Measurements from ENCODE around the gene IGSF22.

IGSF22 gene

DNA sequence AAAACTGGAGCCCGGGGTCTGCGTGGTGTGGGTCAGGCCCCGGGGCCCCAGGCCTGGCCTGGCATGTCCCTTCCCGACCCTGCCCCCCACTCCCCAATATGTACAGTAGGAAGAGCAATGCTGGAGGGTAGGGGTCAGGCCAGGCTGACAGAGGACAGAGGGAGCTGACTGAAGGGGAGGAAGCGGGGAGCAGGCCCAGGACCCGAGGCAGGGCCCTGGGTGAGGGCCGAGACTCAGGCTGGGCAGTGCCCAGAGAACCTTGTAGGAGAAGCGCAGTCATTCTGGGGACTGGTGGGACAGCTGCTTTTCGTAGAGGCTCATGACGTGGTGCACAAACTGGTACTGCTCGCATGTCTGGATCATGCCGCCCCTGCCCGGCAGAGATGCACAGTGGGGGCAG, 2.7 kb upstream of the IGSF22 start:
- H3K4me3 ChIP-seq (ENCODE audit: low read depth, low read length): no peak overlapping the region
- no peak for DNase-seq (ENCODE audit: low read depth)
- TF ChIP-seq CTCF (IDR thresholded peaks at IDR 0.05; ENCODE audit: low read depth, low read length, missing control alignments): no peak

- no peak for DNase-seq (ENCODE audit: low read depth)
These were observed 1.7 kb upstream of the IGSF22 start for GRCh38 chr11:18727479-18728236.

DNA sequence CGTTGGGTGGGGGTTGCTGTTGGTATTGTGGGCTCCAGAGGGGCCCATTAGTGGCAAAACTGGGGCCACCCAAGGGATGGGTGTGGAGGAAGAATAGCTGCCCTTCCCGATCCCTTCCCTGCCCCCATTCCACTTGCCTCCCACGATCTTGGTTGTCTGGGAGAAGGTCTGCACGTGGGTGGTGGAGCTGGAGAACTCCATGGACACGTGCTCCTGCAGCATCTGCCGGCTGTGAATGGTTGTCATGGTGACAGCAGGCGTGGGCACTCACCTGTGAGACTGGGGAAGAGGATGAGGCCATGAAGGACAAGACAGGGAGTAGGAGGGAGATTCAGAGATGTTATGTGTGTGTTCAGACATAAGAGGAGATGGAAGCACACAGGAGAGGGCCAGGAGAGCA, 2.0 kb downstream of the IGSF22 start:
- no peak overlapping the region for H3K4me3 ChIP-seq (ENCODE audit: low read depth, low read length)
- no peak for TF ChIP-seq CTCF (IDR thresholded peaks at IDR 0.05; ENCODE audit: low read depth, low read length, missing control alignments)
- DNase-seq (ENCODE audit: low read depth): no peak

More at GRCh38 chr11:18727479-18728236, 1.7 kb upstream of the IGSF22 start:
- peak; percentile 98 for TF ChIP-seq CTCF (IDR thresholded peaks at IDR 0.05; ENCODE audit: low read depth, low read length, missing control alignments)
- no peak overlapping the region for H3K4me3 ChIP-seq (ENCODE audit: low read depth, low read length)

- no peak for TF ChIP-seq CTCF (IDR thresholded peaks at IDR 0.05; ENCODE audit: low read depth, low read length, missing control alignments)
- no peak for DNase-seq (ENCODE audit: low read depth)
- H3K4me3 ChIP-seq (ENCODE audit: low read depth, low read length): no peak overlapping the region
These were observed 3.7 kb downstream of the IGSF22 start for GRCh38 chr11:18722293-18722637.

GRCh38 chr11:18721561-18722292, 4.3 kb downstream of the IGSF22 start:
- no peak for DNase-seq (ENCODE audit: low read depth)
- peak; percentile 98 for TF ChIP-seq CTCF (IDR thresholded peaks at IDR 0.05; ENCODE audit: low read depth, low read length, missing control alignments)
- H3K4me3 ChIP-seq (ENCODE audit: low read depth, low read length): peak overlapping the region; percentile 53

DNA sequence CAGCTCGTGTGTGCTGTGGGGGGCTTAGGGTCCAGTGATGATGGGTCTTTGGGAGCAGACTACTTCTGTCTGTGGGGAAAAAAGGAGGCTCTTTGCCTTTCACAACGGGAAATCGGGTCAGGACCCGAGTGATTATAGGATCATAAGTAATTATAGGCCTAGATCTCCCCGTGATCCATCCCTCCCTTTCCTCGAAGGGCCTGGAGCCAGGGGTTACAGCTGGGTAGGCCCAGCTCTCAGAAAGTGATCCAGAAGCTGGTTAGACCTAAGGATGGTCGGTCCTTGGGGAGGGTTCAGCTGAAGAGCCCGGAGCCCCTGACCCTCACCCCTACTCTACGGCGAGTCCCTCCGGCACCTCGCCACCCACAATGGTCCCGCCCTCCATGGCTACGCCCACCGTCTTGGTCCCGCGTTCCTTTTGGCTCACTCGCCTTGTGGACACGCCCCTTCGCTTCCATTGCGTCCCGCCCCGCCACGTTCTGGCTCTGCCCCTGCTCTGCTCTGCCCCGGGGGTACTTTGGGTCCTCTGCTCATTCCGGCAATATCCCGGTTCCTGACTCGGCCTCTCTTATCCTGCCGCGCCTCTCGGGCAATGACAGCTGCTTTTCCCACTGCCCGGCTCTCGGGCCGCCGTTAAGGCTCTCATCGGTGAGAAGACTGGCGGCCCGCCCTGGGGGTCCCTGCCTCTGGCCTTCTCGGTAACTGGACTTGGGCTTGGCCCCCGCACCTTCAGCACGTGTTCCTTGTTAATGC, 5.0 kb downstream of the IGSF22 start:
- TF ChIP-seq CTCF (IDR thresholded peaks at IDR 0.05; ENCODE audit: low read depth, low read length, missing control alignments): no peak
- DNase-seq (ENCODE audit: low read depth): no peak
- peak overlapping the region; percentile 53 for H3K4me3 ChIP-seq (ENCODE audit: low read depth, low read length)

All from GM12864 (cell line).